HG03175 (cell line): ENCODE results near the gene SPDYE18.
"Not testable (repeated sequence)": the region's sequence is repeated elsewhere in the genome, so short reads cannot be mapped to it uniquely, and the experiment has no call there.

Source experiments
- ATAC-seq: cut with Tn5 transposase; IDR thresholded peaks from one replicate; pipeline ENCODE4 v1.9.1; 2021; ENCODE audit warnings: mild to moderate bottlenecking, moderate library complexity; ENCODE audit not compliant: unreplicated experiment

SPDYE18 gene

GRCh38 chr7:77062557-77062956 lies at the start of gene SPDYE18:
TSS of gene SPDYE18 (minus strand) at chr7:77062558. CDS start at chr7:77060512, 2,046 bp downstream.
- ATAC-seq: not testable (repeated sequence)

GRCh38 chr7:77108362-77108761 lies 46.0 kb upstream of the SPDYE18 start:
- ATAC-seq: not testable (repeated sequence)

GRCh38 chr7:77107659-77108058 lies 45.3 kb upstream of the SPDYE18 start:
- ATAC-seq: not testable (repeated sequence)

- ATAC-seq: not testable (repeated sequence)
Measured at GRCh38 chr7:77105904-77106303, 43.5 kb upstream of the SPDYE18 start.

- ATAC-seq: not testable (repeated sequence)
Measured at GRCh38 chr7:77102671-77103070, 40.3 kb upstream of the SPDYE18 start.

GRCh38 chr7:77101187-77101586 lies 38.8 kb upstream of the SPDYE18 start:
- ATAC-seq: not testable (repeated sequence)

- not testable (repeated sequence) for ATAC-seq
Measured at GRCh38 chr7:77100501-77100900, 38.1 kb upstream of the SPDYE18 start.

- ATAC-seq: not testable (repeated sequence)
Measured at GRCh38 chr7:77092301-77092700, 29.9 kb upstream of the SPDYE18 start.

GRCh38 chr7:77082192-77082591 lies 19.8 kb upstream of the SPDYE18 start:
- not testable (repeated sequence) for ATAC-seq

- ATAC-seq: not testable (repeated sequence)
Measured at GRCh38 chr7:77080236-77080635, 17.9 kb upstream of the SPDYE18 start.

- not testable (repeated sequence) for ATAC-seq
Measured at GRCh38 chr7:77079624-77080023, 17.3 kb upstream of the SPDYE18 start.

GRCh38 chr7:77079112-77079511 lies 16.8 kb upstream of the SPDYE18 start:
- not testable (repeated sequence) for ATAC-seq

- not testable (repeated sequence) for ATAC-seq
Measured at GRCh38 chr7:77077060-77077459, 14.7 kb upstream of the SPDYE18 start.

- not testable (repeated sequence) for ATAC-seq
Measured at GRCh38 chr7:77074786-77075396, 12.5 kb upstream of the SPDYE18 start.

- not testable (repeated sequence) for ATAC-seq
Measured at GRCh38 chr7:77071108-77071507, 8.8 kb upstream of the SPDYE18 start.

- ATAC-seq: not testable (repeated sequence)
Measured at GRCh38 chr7:77065869-77066268, 3.5 kb upstream of the SPDYE18 start.

GRCh38 chr7:77063732-77064131 lies 1.4 kb upstream of the SPDYE18 start:
- not testable (repeated sequence) for ATAC-seq

GRCh38 chr7:77032261-77032660 lies 30.1 kb downstream of the SPDYE18 start, which contains the start of gene SPDYE17:
TSS of gene SPDYE17 (minus strand) at chr7:77032361. CDS start at chr7:77030570, 1,791 bp downstream.
- not testable (repeated sequence) for ATAC-seq

- ATAC-seq: not testable (repeated sequence)
Measured at GRCh38 chr7:77026349-77026748, 36.0 kb downstream of the SPDYE18 start.

- ATAC-seq: not testable (repeated sequence)
Measured at GRCh38 chr7:77010074-77010680, 52.2 kb downstream of the SPDYE18 start.

- not testable (repeated sequence) for ATAC-seq
Measured at GRCh38 chr7:77008000-77008399, 54.4 kb downstream of the SPDYE18 start.
